Measurements from ENCODE around the gene MAP2K1.
A peak's percentile ranks its signal among the peaks of the same experiment; 100 is the strongest.

Gene MAP2K1

GRCh38 chr15:66356359-66357236, 30.1 kb upstream of the MAP2K1 start, which contains the start of gene TIPIN (continued):
- TF ChIP-seq SALL2 (tag by site-specific recombination; IDR thresholded peaks at IDR 0.05; ENCODE audit: borderline replicate concordance) = no peak
- no peak for TF ChIP-seq RBAK (tag by site-specific recombination; IDR thresholded peaks at IDR 0.05)
- TF ChIP-seq, protein P1, sequence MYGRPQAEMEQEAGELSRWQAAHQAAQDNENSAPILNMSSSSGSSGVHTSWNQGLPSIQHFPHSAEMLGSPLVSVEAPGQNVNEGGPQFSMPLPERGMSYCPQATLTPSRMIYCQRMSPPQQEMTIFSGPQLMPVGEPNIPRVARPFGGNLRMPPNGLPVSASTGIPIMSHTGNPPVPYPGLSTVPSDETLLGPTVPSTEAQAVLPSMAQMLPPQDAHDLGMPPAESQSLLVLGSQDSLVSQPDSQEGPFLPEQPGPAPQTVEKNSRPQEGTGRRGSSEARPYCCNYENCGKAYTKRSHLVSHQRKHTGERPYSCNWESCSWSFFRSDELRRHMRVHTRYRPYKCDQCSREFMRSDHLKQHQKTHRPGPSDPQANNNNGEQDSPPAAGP (tag by site-specific recombination; IDR thresholded peaks at IDR 0.05) = peak; percentile 86
- TF ChIP-seq ZNF416 (tag by site-specific recombination; IDR thresholded peaks at IDR 0.05) = no peak

GRCh38 chr15:66359740-66360139, 27.0 kb upstream of the MAP2K1 start:
- POLR2A ChIA-PET = no interaction called here
- CTCF ChIA-PET = interaction anchor here (0.7 kb wide), 2 partner anchors 138 to 339 kb away, joined by 3 read pairs; no protein-coding TSS in a partner anchor
- Histone ChIP-seq H3K9me3 (ENCODE audit: control insufficient read depth, insufficient read depth, low read depth, low read length) (no peaks in the 10 kb centered on the region), H3K36me3 (ENCODE audit: control insufficient read depth in 2 of 2, insufficient read depth in 1 of 2, low read length in 2 of 2) (no peaks in the 10 kb centered on the region), H3K27ac (ENCODE audit: extremely low read depth, low read depth, low read length) (no peak overlapping the region), H3K4me3 (ENCODE audit: low read depth, low read length) (no peak overlapping the region), H3K4me1 (ENCODE audit: control insufficient read depth, insufficient read depth, low read length) (peaks cover 5% of the 10 kb centered on the region; the same call in 1 of the 2 replicates)
- TF ChIP-seq ZBTB17 (tag by site-specific recombination; IDR thresholded peaks at IDR 0.05) = no peak
- TF ChIP-seq ZNF112 (tag by site-specific recombination; IDR thresholded peaks at IDR 0.05) = no peak
- no peak for TF ChIP-seq RBAK (tag by site-specific recombination; IDR thresholded peaks at IDR 0.05)
- no peak for TF ChIP-seq ZNF10 (tag by site-specific recombination; IDR thresholded peaks at IDR 0.05)
- TF ChIP-seq EGR2 (tag by site-specific recombination; IDR thresholded peaks at IDR 0.05; ENCODE audit: low read depth) = no peak
- TF ChIP-seq ZNF791 (tag by site-specific recombination; IDR thresholded peaks at IDR 0.05) = no peak
- TF ChIP-seq OVOL3 (tag by site-specific recombination; IDR thresholded peaks at IDR 0.05) = no peak
- no peak for TF ChIP-seq TCF7L2 (IDR thresholded peaks at IDR 0.05; ENCODE audit: borderline replicate concordance, low read depth, low read length)
- TF ChIP-seq ZNF830 (tag by site-specific recombination; IDR thresholded peaks at IDR 0.05; ENCODE audit: low read depth) = no peak
- no peak for TF ChIP-seq ZNF513 (tag by site-specific recombination; IDR thresholded peaks at IDR 0.05)
- no peak for TF ChIP-seq PRDM4 (tag by site-specific recombination; IDR thresholded peaks at IDR 0.05)
- TF ChIP-seq ZNF146 (tag by site-specific recombination; IDR thresholded peaks at IDR 0.05) = no peak
- TF ChIP-seq ZNF768 (tag by site-specific recombination; IDR thresholded peaks at IDR 0.05) = no peak
- no peak for TF ChIP-seq ZNF776 (tag by site-specific recombination; IDR thresholded peaks at IDR 0.05; ENCODE audit: borderline replicate concordance)
- no peak for TF ChIP-seq ZNF391 (tag by site-specific recombination; IDR thresholded peaks at IDR 0.05; ENCODE audit: borderline replicate concordance, low read depth)
- TF ChIP-seq ZNF626 (tag by site-specific recombination; IDR thresholded peaks at IDR 0.05) = no peak
- TF ChIP-seq ZNF366 (tag by site-specific recombination; conservative IDR thresholded peaks at IDR 0.05) = no peak
- no peak for TF ChIP-seq ZNF501 (tag by site-specific recombination; IDR thresholded peaks at IDR 0.05)
- TF ChIP-seq ZNF214 (tag by site-specific recombination; IDR thresholded peaks at IDR 0.05; ENCODE audit: borderline replicate concordance) = no peak
- TF ChIP-seq, protein P2, sequence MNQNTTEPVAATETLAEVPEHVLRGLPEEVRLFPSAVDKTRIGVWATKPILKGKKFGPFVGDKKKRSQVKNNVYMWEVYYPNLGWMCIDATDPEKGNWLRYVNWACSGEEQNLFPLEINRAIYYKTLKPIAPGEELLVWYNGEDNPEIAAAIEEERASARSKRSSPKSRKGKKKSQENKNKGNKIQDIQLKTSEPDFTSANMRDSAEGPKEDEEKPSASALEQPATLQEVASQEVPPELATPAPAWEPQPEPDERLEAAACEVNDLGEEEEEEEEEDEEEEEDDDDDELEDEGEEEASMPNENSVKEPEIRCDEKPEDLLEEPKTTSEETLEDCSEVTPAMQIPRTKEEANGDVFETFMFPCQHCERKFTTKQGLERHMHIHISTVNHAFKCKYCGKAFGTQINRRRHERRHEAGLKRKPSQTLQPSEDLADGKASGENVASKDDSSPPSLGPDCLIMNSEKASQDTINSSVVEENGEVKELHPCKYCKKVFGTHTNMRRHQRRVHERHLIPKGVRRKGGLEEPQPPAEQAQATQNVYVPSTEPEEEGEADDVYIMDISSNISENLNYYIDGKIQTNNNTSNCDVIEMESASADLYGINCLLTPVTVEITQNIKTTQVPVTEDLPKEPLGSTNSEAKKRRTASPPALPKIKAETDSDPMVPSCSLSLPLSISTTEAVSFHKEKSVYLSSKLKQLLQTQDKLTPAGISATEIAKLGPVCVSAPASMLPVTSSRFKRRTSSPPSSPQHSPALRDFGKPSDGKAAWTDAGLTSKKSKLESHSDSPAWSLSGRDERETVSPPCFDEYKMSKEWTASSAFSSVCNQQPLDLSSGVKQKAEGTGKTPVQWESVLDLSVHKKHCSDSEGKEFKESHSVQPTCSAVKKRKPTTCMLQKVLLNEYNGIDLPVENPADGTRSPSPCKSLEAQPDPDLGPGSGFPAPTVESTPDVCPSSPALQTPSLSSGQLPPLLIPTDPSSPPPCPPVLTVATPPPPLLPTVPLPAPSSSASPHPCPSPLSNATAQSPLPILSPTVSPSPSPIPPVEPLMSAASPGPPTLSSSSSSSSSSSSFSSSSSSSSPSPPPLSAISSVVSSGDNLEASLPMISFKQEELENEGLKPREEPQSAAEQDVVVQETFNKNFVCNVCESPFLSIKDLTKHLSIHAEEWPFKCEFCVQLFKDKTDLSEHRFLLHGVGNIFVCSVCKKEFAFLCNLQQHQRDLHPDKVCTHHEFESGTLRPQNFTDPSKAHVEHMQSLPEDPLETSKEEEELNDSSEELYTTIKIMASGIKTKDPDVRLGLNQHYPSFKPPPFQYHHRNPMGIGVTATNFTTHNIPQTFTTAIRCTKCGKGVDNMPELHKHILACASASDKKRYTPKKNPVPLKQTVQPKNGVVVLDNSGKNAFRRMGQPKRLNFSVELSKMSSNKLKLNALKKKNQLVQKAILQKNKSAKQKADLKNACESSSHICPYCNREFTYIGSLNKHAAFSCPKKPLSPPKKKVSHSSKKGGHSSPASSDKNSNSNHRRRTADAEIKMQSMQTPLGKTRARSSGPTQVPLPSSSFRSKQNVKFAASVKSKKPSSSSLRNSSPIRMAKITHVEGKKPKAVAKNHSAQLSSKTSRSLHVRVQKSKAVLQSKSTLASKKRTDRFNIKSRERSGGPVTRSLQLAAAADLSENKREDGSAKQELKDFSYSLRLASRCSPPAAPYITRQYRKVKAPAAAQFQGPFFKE (tag by site-specific recombination; IDR thresholded peaks at IDR 0.05; ENCODE audit: borderline replicate concordance) = no peak
- no peak for TF ChIP-seq ZNF623 (tag by site-specific recombination; IDR thresholded peaks at IDR 0.05)
- TF ChIP-seq ZEB2 (tag by site-specific recombination; IDR thresholded peaks at IDR 0.05) = 0 out of 2 replicates have a peak, but pooled peaks have one; percentile 15
- TF ChIP-seq SP7 (tag by site-specific recombination; IDR thresholded peaks at IDR 0.05) = peak; percentile 60
